Stimulated activated effector memory CD8-positive, alpha-beta T cell treated with anti-CD3 and anti-CD28 coated beads, Interleukin-12 subunit alpha, Interleukin-12 subunit beta, amount 100 ng/mL, for 72 hours (primary cell): ENCODE results near the gene UVSSA.
"Not testable (repeated sequence)": the region's sequence is repeated elsewhere in the genome, so short reads cannot be mapped to it uniquely, and the experiment has no call there.

Source experiments
- ATAC-seq: fragments of 150-1000 bp; cut with Tn5 transposase; 2 replicates; pipeline ENCODE4 v1.10.0; 2021
- DNase-seq, 2 donors: peaks; one replicate each; pipeline ENCODE4 v3.0.0; 2021 to 2022; ENCODE audit warnings: low spot score in 2 of 2
- H3K27ac Mint-ChIP-seq: one replicate; pipeline ENCODE4 v1.8.0; 2022; ENCODE audit warnings: mild to moderate bottlenecking, mixed read lengths
- H3K36me3 Mint-ChIP-seq: one replicate; pipeline ENCODE4 v1.8.0; 2022; ENCODE audit warnings: mild to moderate bottlenecking, mixed read lengths
- H3K4me1 Mint-ChIP-seq: one replicate; pipeline ENCODE4 v1.8.0; 2022; ENCODE audit warnings: mixed read lengths
- H3K4me3 Mint-ChIP-seq: one replicate; pipeline ENCODE4 v1.8.0; 2022; ENCODE audit warnings: mild to moderate bottlenecking, mixed read lengths
- H3K9me3 Mint-ChIP-seq: one replicate; pipeline ENCODE4 v1.8.0; 2022; ENCODE audit warnings: mixed read lengths

UVSSA gene

GRCh38 chr4:1335193-1335883, 11.7 kb upstream of the UVSSA start:
- ATAC-seq: peak; percentile 45
- H3K9me3 Mint-ChIP-seq, H3K4me3 Mint-ChIP-seq, DNase-seq: not testable (repeated sequence)
- peaks cover 44% of the 10 kb centered on the region for H3K4me1 Mint-ChIP-seq
- H3K27ac Mint-ChIP-seq: peak overlapping the region; percentile 87
- peaks cover 88% of the 10 kb centered on the region for H3K36me3 Mint-ChIP-seq

GRCh38 chr4:1336088-1336491, 10.9 kb upstream of the UVSSA start:
- H3K9me3 Mint-ChIP-seq: peaks cover 9% of the 10 kb centered on the region
- H3K27ac Mint-ChIP-seq: peak overlapping the region; percentile 92
- H3K4me3 Mint-ChIP-seq: no peak overlapping the region
- ATAC-seq: no peak
- peaks cover 88% of the 10 kb centered on the region for H3K36me3 Mint-ChIP-seq
- H3K4me1 Mint-ChIP-seq: peaks cover 36% of the 10 kb centered on the region
- no peak for DNase-seq

- Mint-ChIP-seq H3K36me3 (peaks cover 86% of the 10 kb centered on the region), H3K9me3 (peaks cover 9% of the 10 kb centered on the region), H3K4me1 (peaks cover 27% of the 10 kb centered on the region), H3K27ac (peak overlapping the region; percentile 92), H3K4me3 (no peak overlapping the region)
- DNase-seq (peak in 1 of 2 donors; percentile 36), ATAC-seq (peak; percentile 92)
Observed at GRCh38 chr4:1337376-1337831, 9.6 kb upstream of the UVSSA start.

- Mint-ChIP-seq H3K36me3 (peaks cover 79% of the 10 kb centered on the region), H3K27ac (peak overlapping the region; percentile 92), H3K4me3 (no peak overlapping the region), H3K4me1 (peaks cover 27% of the 10 kb centered on the region), H3K9me3 (peaks cover 9% of the 10 kb centered on the region)
- no peak for DNase-seq
- ATAC-seq: no peak
Observed at GRCh38 chr4:1337951-1338751, 8.9 kb upstream of the UVSSA start.

GRCh38 chr4:1338752-1339414, 8.1 kb upstream of the UVSSA start:
- Mint-ChIP-seq H3K36me3 (peaks cover 74% of the 10 kb centered on the region), H3K9me3 (peaks cover 9% of the 10 kb centered on the region), H3K4me1 (peaks cover 27% of the 10 kb centered on the region), H3K4me3 (no peak overlapping the region), H3K27ac (no peak overlapping the region)
- ATAC-seq (no peak), DNase-seq (no peak)

- no peak for ATAC-seq
- H3K4me1 Mint-ChIP-seq: peaks cover 25% of the 10 kb centered on the region
- H3K36me3 Mint-ChIP-seq: peaks cover 69% of the 10 kb centered on the region
- H3K4me3 Mint-ChIP-seq: no peak overlapping the region
- DNase-seq: no peak
- peaks cover 9% of the 10 kb centered on the region for H3K9me3 Mint-ChIP-seq
- H3K27ac Mint-ChIP-seq: no peak overlapping the region
Observed at GRCh38 chr4:1339489-1339888, 7.5 kb upstream of the UVSSA start.

GRCh38 chr4:1340181-1340747, 6.7 kb upstream of the UVSSA start:
- ATAC-seq: no peak
- peaks cover 5% of the 10 kb centered on the region for H3K9me3 Mint-ChIP-seq
- no peak overlapping the region for H3K4me3 Mint-ChIP-seq
- H3K36me3 Mint-ChIP-seq: peaks cover 69% of the 10 kb centered on the region
- no peak for DNase-seq
- H3K27ac Mint-ChIP-seq: peak overlapping the region; percentile 52
- peaks cover 25% of the 10 kb centered on the region for H3K4me1 Mint-ChIP-seq

GRCh38 chr4:1340861-1341260, 6.1 kb upstream of the UVSSA start:
- Mint-ChIP-seq H3K4me1 (peaks cover 31% of the 10 kb centered on the region), H3K27ac (peak overlapping the region; percentile 52), H3K36me3 (peaks cover 69% of the 10 kb centered on the region), H3K9me3 (peaks cover 5% of the 10 kb centered on the region), H3K4me3 (no peak overlapping the region)
- ATAC-seq: no peak
- DNase-seq: no peak

- Mint-ChIP-seq H3K9me3 (no peaks in the 10 kb centered on the region), H3K36me3 (peaks cover 61% of the 10 kb centered on the region), H3K27ac (peak overlapping the region; percentile 52), H3K4me3 (no peak overlapping the region), H3K4me1 (peaks cover 29% of the 10 kb centered on the region)
- DNase-seq (no peak), ATAC-seq (no peak)
Observed at GRCh38 chr4:1342003-1342402, 5.0 kb upstream of the UVSSA start.

GRCh38 chr4:1344696-1345095, 2.3 kb upstream of the UVSSA start:
- Mint-ChIP-seq H3K4me1 (peaks cover 32% of the 10 kb centered on the region), H3K27ac (peak overlapping the region; percentile 52), H3K4me3 (peak overlapping the region; percentile 87), H3K9me3 (no peaks in the 10 kb centered on the region), H3K36me3 (peaks cover 35% of the 10 kb centered on the region)
- DNase-seq: no peak
- ATAC-seq: no peak

- ATAC-seq: peak; percentile 58
Observed at GRCh38 chr4:1345903-1346780, 866 bp upstream of the UVSSA start.

GRCh38 chr4:1347410-1347864, 429 bp downstream of the UVSSA start:
- DNase-seq (peak in 1 of 2 donors; percentile 83), ATAC-seq (peak; percentile 48)
- Mint-ChIP-seq H3K4me3 (peak overlapping the region; percentile 87), H3K9me3 (no peaks in the 10 kb centered on the region), H3K36me3 (peaks cover 14% of the 10 kb centered on the region), H3K4me1 (peaks cover 43% of the 10 kb centered on the region), H3K27ac (peak overlapping the region; percentile 89)

More at GRCh38 chr4:1345903-1346780, 866 bp upstream of the UVSSA start:
- Mint-ChIP-seq H3K4me3 (peak overlapping the region; percentile 87), H3K9me3 (no peaks in the 10 kb centered on the region), H3K4me1 (peaks cover 36% of the 10 kb centered on the region), H3K27ac (peak overlapping the region; percentile 95), H3K36me3 (peaks cover 20% of the 10 kb centered on the region)
- no peak for DNase-seq

GRCh38 chr4:1348014-1348513, 1.1 kb downstream of the UVSSA start:
- H3K36me3 Mint-ChIP-seq: peaks cover 14% of the 10 kb centered on the region
- H3K9me3 Mint-ChIP-seq: no peaks in the 10 kb centered on the region
- H3K27ac Mint-ChIP-seq: peak overlapping the region; percentile 89
- peaks cover 43% of the 10 kb centered on the region for H3K4me1 Mint-ChIP-seq
- no peak for ATAC-seq
- no peak for DNase-seq
- peak overlapping the region; percentile 87 for H3K4me3 Mint-ChIP-seq

GRCh38 chr4:1348746-1349145, 1.7 kb downstream of the UVSSA start:
- Mint-ChIP-seq H3K4me1 (peaks cover 43% of the 10 kb centered on the region), H3K4me3 (peak overlapping the region; percentile 87), H3K9me3 (no peaks in the 10 kb centered on the region), H3K27ac (peak overlapping the region; percentile 89), H3K36me3 (peaks cover 14% of the 10 kb centered on the region)
- ATAC-seq: no peak
- no peak for DNase-seq
